Parathyroid adenoma (tissue), 2 donors: ENCODE results near the gene DTYMK.

Experiments used
- H2AFZ ChIP-seq: fragments of 300-600 bp; sonication (generic); one replicate; pipeline ENCODE4 v1.7.0; 2017; ENCODE audit warnings: antibody characterized with exemption, mild to moderate bottlenecking
- H3K27ac ChIP-seq: fragments of 300-600 bp; sonication (generic); one replicate; pipeline ENCODE4 v1.7.0; 2017
- H3K27me3 ChIP-seq: fragments of 300-600 bp; sonication (generic); one replicate; pipeline ENCODE4 v1.7.0; 2017; ENCODE audit warnings: low read length; ENCODE audit not compliant: control insufficient read depth, insufficient read depth
- H3K36me3 ChIP-seq: fragments of 300-600 bp; sonication (generic); one replicate; pipeline ENCODE4 v1.7.0; 2017; ENCODE audit warnings: low read length; ENCODE audit not compliant: control insufficient read depth, insufficient read depth
- H3K4me1 ChIP-seq: fragments of 300-600 bp; sonication (generic); one replicate; pipeline ENCODE4 v1.7.0; 2017; ENCODE audit warnings: control low read depth
- H3K4me2 ChIP-seq: fragments of 300-600 bp; sonication (generic); one replicate; pipeline ENCODE4 v1.7.0; 2017; ENCODE audit warnings: low read length
- H3K4me3 ChIP-seq: fragments of 300-600 bp; sonication (generic); one replicate; pipeline ENCODE4 v1.7.0; 2017; ENCODE audit warnings: low read depth, low read length
- H3K79me2 ChIP-seq: fragments of 300-600 bp; sonication (generic); one replicate; pipeline ENCODE4 v1.7.0; 2017; ENCODE audit warnings: control low read depth
- H3K9ac ChIP-seq: fragments of 300-600 bp; sonication (generic); one replicate; pipeline ENCODE4 v1.7.0; 2017; ENCODE audit warnings: mild to moderate bottlenecking
- H3K9me3 ChIP-seq: fragments of 300-600 bp; sonication (generic); one replicate; pipeline ENCODE4 v1.7.0; 2017; ENCODE audit warnings: low read length; ENCODE audit not compliant: control insufficient read depth
- CTCF ChIP-seq: fragments of 300-600 bp; sonication (generic); IDR thresholded peaks from one replicate; pipeline ENCODE4 v1.7.0; 2017; ENCODE audit warnings: antibody characterized with exemption, mild to moderate bottlenecking
- donor health status: primary hyperparathyroidism.

Gene DTYMK

GRCh38 chr2:241692448-241692847, 5.8 kb upstream of the DTYMK start:
- Histone ChIP-seq H2AFZ (no peak overlapping the region), H3K4me1 (peaks cover 8% of the 10 kb centered on the region), H3K27ac (no peak overlapping the region), H3K79me2 (no peaks in the 10 kb centered on the region), H3K4me2 (no peak overlapping the region), H3K4me3 (no peak overlapping the region), H3K9me3 (no peaks in the 10 kb centered on the region), H3K9ac (no peak overlapping the region), H3K36me3 (no peaks in the 10 kb centered on the region), H3K27me3 (no peaks in the 10 kb centered on the region)
- TF ChIP-seq CTCF: no peak

- Histone ChIP-seq H3K4me3 (no peak overlapping the region), H3K79me2 (no peaks in the 10 kb centered on the region), H3K27me3 (no peaks in the 10 kb centered on the region), H3K4me1 (peaks cover 13% of the 10 kb centered on the region), H3K9ac (no peak overlapping the region), H3K36me3 (no peaks in the 10 kb centered on the region), H3K9me3 (no peaks in the 10 kb centered on the region), H3K4me2 (no peak overlapping the region), H3K27ac (no peak overlapping the region), H2AFZ (no peak overlapping the region)
- TF ChIP-seq CTCF: no peak
Observed at GRCh38 chr2:241690202-241690717, 3.6 kb upstream of the DTYMK start.

GRCh38 chr2:241689306-241689705, 2.7 kb upstream of the DTYMK start:
- no peaks in the 10 kb centered on the region for H3K36me3 ChIP-seq
- no peaks in the 10 kb centered on the region for H3K27me3 ChIP-seq
- no peak overlapping the region for H3K4me3 ChIP-seq
- no peaks in the 10 kb centered on the region for H3K79me2 ChIP-seq
- no peak for TF ChIP-seq CTCF
- no peaks in the 10 kb centered on the region for H3K9me3 ChIP-seq
- no peak overlapping the region for H3K4me2 ChIP-seq
- H3K4me1 ChIP-seq: peaks cover 13% of the 10 kb centered on the region
- H3K9ac ChIP-seq: no peak overlapping the region
- H2AFZ ChIP-seq: no peak overlapping the region
- H3K27ac ChIP-seq: no peak overlapping the region

GRCh38 chr2:241686324-241686649, 328 bp downstream of the DTYMK start:
- H2AFZ ChIP-seq: peak overlapping the region; percentile 92
- TF ChIP-seq CTCF: no peak
- H3K79me2 ChIP-seq: no peaks in the 10 kb centered on the region
- H3K9ac ChIP-seq: no peak overlapping the region
- peak overlapping the region; percentile 94 for H3K4me2 ChIP-seq
- H3K27me3 ChIP-seq: no peaks in the 10 kb centered on the region
- H3K4me3 ChIP-seq: peak overlapping the region; percentile 72
- H3K36me3 ChIP-seq: no peaks in the 10 kb centered on the region
- no peaks in the 10 kb centered on the region for H3K9me3 ChIP-seq
- peaks cover 13% of the 10 kb centered on the region for H3K4me1 ChIP-seq
- H3K27ac ChIP-seq: no peak overlapping the region

GRCh38 chr2:241680827-241681599, 5.6 kb downstream of the DTYMK start:
- no peak for TF ChIP-seq CTCF
- Histone ChIP-seq H3K4me1 (peaks cover 2% of the 10 kb centered on the region), H2AFZ (no peak overlapping the region), H3K9ac (no peak overlapping the region), H3K4me2 (no peak overlapping the region), H3K79me2 (no peaks in the 10 kb centered on the region), H3K27ac (no peak overlapping the region), H3K36me3 (no peaks in the 10 kb centered on the region), H3K9me3 (no peaks in the 10 kb centered on the region), H3K4me3 (no peak overlapping the region), H3K27me3 (no peaks in the 10 kb centered on the region)
